ENCODE data around the gene NTRK3. TPM values are rescaled to one million over a fixed set of nuclear protein-coding genes. Genes with fewer than 3 reads are reported as not detected.

Gene NTRK3
- total RNA-seq, 1 donor from 2014 or later = 3.5 TPM

- Histone ChIP-seq H3K27ac (no peak overlapping the region), H3K4me3 (no peak overlapping the region), H3K9me3 (no peaks in the 10 kb centered on the region), H3K27me3 (ENCODE audit: low read depth) (no peaks in the 10 kb centered on the region), H3K36me3 (no peaks in the 10 kb centered on the region), H3K4me1 (no peaks in the 10 kb centered on the region)
- no peak for DNase-seq
- intact Hi-C loops (cut with DNase I) = no loop called here
- no peak for TF ChIP-seq CTCF (IDR thresholded peaks at IDR 0.05)
- ATAC-seq = no peak
These were observed 241.9 kb downstream of the NTRK3 start for GRCh38 chr15:88014454-88015160.

GRCh38 chr15:88013111-88013510 lies 243.4 kb downstream of the NTRK3 start:
- H3K27ac ChIP-seq = no peak overlapping the region
- ATAC-seq (no peak), DNase-seq (no peak)
- H3K9me3 ChIP-seq = no peaks in the 10 kb centered on the region
- H3K36me3 ChIP-seq = no peaks in the 10 kb centered on the region
- no peak overlapping the region for H3K4me3 ChIP-seq
- H3K4me1 ChIP-seq = no peaks in the 10 kb centered on the region
- no peaks in the 10 kb centered on the region for H3K27me3 ChIP-seq (ENCODE audit: low read depth)
- TF ChIP-seq CTCF (IDR thresholded peaks at IDR 0.05) = no peak
- intact Hi-C loops (cut with DNase I) = no loop called here

GRCh38 chr15:88012688-88013087 lies 243.9 kb downstream of the NTRK3 start:
- DNase-seq (no peak), ATAC-seq (no peak)
- Histone ChIP-seq H3K27ac (no peak overlapping the region), H3K36me3 (no peaks in the 10 kb centered on the region), H3K4me3 (no peak overlapping the region), H3K27me3 (ENCODE audit: low read depth) (no peaks in the 10 kb centered on the region), H3K9me3 (no peaks in the 10 kb centered on the region), H3K4me1 (no peaks in the 10 kb centered on the region)
- no peak for TF ChIP-seq CTCF (IDR thresholded peaks at IDR 0.05)
- intact Hi-C loops (cut with DNase I) = no loop called here

- no peaks in the 10 kb centered on the region for H3K27me3 ChIP-seq (ENCODE audit: low read depth)
- DNase-seq (no peak), ATAC-seq (no peak)
- H3K4me1 ChIP-seq = no peaks in the 10 kb centered on the region
- no peaks in the 10 kb centered on the region for H3K36me3 ChIP-seq
- TF ChIP-seq CTCF (IDR thresholded peaks at IDR 0.05) = no peak
- no peak overlapping the region for H3K4me3 ChIP-seq
- no peaks in the 10 kb centered on the region for H3K9me3 ChIP-seq
- no peak overlapping the region for H3K27ac ChIP-seq
- intact Hi-C loops (cut with DNase I) = no loop called here
These were observed 244.3 kb downstream of the NTRK3 start for GRCh38 chr15:88012233-88012632.

GRCh38 chr15:88011533-88011932 lies 245.0 kb downstream of the NTRK3 start:
- Histone ChIP-seq H3K9me3 (no peaks in the 10 kb centered on the region), H3K36me3 (no peaks in the 10 kb centered on the region), H3K27me3 (ENCODE audit: low read depth) (no peaks in the 10 kb centered on the region), H3K4me1 (no peaks in the 10 kb centered on the region), H3K27ac (no peak overlapping the region), H3K4me3 (no peak overlapping the region)
- no peak for TF ChIP-seq CTCF (IDR thresholded peaks at IDR 0.05)
- DNase-seq (no peak), ATAC-seq (no peak)
- intact Hi-C loops (cut with DNase I) = no loop called here

Data from lower lobe of right lung (tissue), 2 donors.